Bronchial epithelial cell (primary cell): ENCODE data around the gene RNASE4. TPM values are rescaled to one million over a fixed set of nuclear protein-coding genes. Genes with fewer than 3 reads are reported as not detected.
"Not testable (repeated sequence)": the region's sequence is repeated elsewhere in the genome, so short reads cannot be mapped to it uniquely, and the experiment has no call there.

ENCODE experiments used
- DNase-seq: peaks from one replicate; pipeline ENCODE4 v3.0.0-alpha.2; 2010; ENCODE audit warnings: low read depth
- FAIRE-seq: peaks from 2 replicates; lab custom pipeline; 2011; peaks lifted over from hg19 to GRCh38; lab: Jason Lieb, UNC
- H3K27me3 ChIP-seq: 2 replicates; pipeline ENCODE4 v1.5.1; 2011; ENCODE audit warnings: low read length; ENCODE audit not compliant: control insufficient read depth, insufficient read depth
- H3K36me3 ChIP-seq: 2 replicates; pipeline ENCODE4 v1.5.1; 2011; ENCODE audit warnings: low read length; ENCODE audit not compliant: control insufficient read depth, insufficient read depth
- H3K4me3 ChIP-seq: 2 replicates; pipeline ENCODE4 v1.5.1; 2011; ENCODE audit warnings: mild to moderate bottlenecking, low read depth, low read length, control low read depth
- total RNA-seq: library from RNA; depleted of rRNA; stranded (reverse); fragments of >200 nt; gene quantifications from 2 replicates; pipeline ENCODE4 v1.2.1, GENCODE V29; 2014
- TF ChIP-seq, protein P1 (sequence below): IDR thresholded peaks from 2 replicates; pipeline ENCODE4 v1.5.1; 2011; ENCODE audit warnings: mild to moderate bottlenecking, moderate library complexity, low read length, control low read depth, inconsistent platforms; ENCODE audit not compliant: insufficient read depth, severe bottlenecking

The RNASE4 gene
- total RNA-seq: 2.9 and 4.7 TPM in 2 replicates

- DNase-seq: peak; percentile 79
- TF ChIP-seq, protein P1, sequence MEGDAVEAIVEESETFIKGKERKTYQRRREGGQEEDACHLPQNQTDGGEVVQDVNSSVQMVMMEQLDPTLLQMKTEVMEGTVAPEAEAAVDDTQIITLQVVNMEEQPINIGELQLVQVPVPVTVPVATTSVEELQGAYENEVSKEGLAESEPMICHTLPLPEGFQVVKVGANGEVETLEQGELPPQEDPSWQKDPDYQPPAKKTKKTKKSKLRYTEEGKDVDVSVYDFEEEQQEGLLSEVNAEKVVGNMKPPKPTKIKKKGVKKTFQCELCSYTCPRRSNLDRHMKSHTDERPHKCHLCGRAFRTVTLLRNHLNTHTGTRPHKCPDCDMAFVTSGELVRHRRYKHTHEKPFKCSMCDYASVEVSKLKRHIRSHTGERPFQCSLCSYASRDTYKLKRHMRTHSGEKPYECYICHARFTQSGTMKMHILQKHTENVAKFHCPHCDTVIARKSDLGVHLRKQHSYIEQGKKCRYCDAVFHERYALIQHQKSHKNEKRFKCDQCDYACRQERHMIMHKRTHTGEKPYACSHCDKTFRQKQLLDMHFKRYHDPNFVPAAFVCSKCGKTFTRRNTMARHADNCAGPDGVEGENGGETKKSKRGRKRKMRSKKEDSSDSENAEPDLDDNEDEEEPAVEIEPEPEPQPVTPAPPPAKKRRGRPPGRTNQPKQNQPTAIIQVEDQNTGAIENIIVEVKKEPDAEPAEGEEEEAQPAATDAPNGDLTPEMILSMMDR: no peak
- no peaks in the 10 kb centered on the region for H3K36me3 ChIP-seq
- no peaks in the 10 kb centered on the region for H3K27me3 ChIP-seq
- no peak for FAIRE-seq
- peak within 1 kb of the TSS; percentile 74 for H3K4me3 ChIP-seq
Observed at GRCh38 chr14:20683891-20684661, at the start of gene RNASE4. Gene RNASE4, plus strand, starts transcription at chr14:20684560. Its CDS starts 14,812 bp downstream, at chr14:20699372.

DNA sequence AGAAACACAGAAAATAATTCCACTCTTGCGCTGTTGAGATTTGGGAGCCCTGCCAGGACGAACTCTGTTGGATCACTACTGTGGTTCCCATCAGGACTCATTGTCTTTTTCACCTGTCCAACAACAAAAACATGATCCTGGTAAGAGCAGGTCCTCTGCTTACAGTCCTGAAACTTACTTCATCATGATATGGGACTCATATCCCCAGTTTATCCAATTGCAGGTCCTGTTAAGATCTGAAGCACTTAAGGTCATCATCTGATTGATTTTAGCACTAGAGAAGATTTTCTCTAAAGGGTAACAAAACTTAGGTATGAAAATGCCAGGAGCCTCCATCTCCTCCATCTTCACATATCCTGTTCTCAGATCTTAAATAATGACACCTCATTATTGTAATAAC lies 42.8 kb upstream of the RNASE4 start, which contains the start of gene OR6S1:
Gene OR6S1 (minus strand): TSS at position 101 of the 400 bp plus-strand sequence. CDS start 0 bp downstream, at position 101.
- Histone ChIP-seq H3K4me3 (no peak within 1 kb of the TSS), H3K27me3 (peaks cover 2% of the 10 kb centered on the region), H3K36me3 (no peaks in the 10 kb centered on the region)
- no peak for DNase-seq
- FAIRE-seq: no peak
- TF ChIP-seq, protein P1: no peak

DNA sequence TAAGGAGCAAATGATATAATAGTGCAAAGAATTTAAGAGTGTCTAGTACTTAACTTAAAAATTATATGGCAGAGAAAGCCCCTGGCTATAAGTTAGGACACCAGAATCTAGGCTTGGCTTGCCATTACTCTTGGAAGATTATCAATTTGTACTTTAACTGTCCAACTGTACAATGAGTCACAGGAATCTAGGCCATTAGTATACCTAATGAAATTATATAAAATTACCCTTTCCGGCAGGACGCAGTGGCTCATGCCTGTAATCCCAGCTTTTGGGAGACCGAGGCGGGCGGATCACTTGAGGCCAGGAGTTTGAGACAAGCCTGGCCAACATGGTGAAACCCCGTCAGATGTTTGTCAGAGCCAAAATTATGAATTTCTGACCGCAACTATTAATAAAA lies 42.2 kb upstream of the RNASE4 start:
- Histone ChIP-seq H3K4me3 (no peak overlapping the region), H3K27me3 (peaks cover 2% of the 10 kb centered on the region), H3K36me3 (no peaks in the 10 kb centered on the region)
- no peak for FAIRE-seq
- DNase-seq: no peak
- TF ChIP-seq, protein P1: no peak

- H3K4me3 ChIP-seq, H3K36me3 ChIP-seq, H3K27me3 ChIP-seq, DNase-seq, FAIRE-seq: not testable (repeated sequence)
Observed at GRCh38 chr14:20642755-20643154, 41.6 kb upstream of the RNASE4 start.

- TF ChIP-seq, protein P1: no peak
- no peak overlapping the region for H3K4me3 ChIP-seq
- no peak for DNase-seq
- FAIRE-seq: no peak
- H3K36me3 ChIP-seq: no peaks in the 10 kb centered on the region
- peaks cover 2% of the 10 kb centered on the region for H3K27me3 ChIP-seq
Observed at GRCh38 chr14:20644520-20644919, 39.8 kb upstream of the RNASE4 start.

- TF ChIP-seq, protein P1: no peak
- FAIRE-seq (no peak), DNase-seq (no peak)
- peaks cover 2% of the 10 kb centered on the region for H3K27me3 ChIP-seq
- H3K36me3 ChIP-seq: no peaks in the 10 kb centered on the region
- no peak overlapping the region for H3K4me3 ChIP-seq
Observed at GRCh38 chr14:20645481-20645880, 38.9 kb upstream of the RNASE4 start.
